Choroid plexus epithelial cell (primary cell): Measurements from ENCODE around the gene PUS10.
"Not testable (repeated sequence)": the region's sequence is repeated elsewhere in the genome, so short reads cannot be mapped to it uniquely, and the experiment has no call there.

Source experiments
- DNase-seq: peaks from one replicate; pipeline ENCODE4 v3.0.0-alpha.2; 2010; ENCODE audit warnings: low read depth
- H3K4me3 ChIP-seq: 2 replicates; pipeline ENCODE4 v1.5.1; 2011; ENCODE audit warnings: low read depth, mild to moderate bottlenecking, control low read depth, low read length, moderate library complexity
- TF ChIP-seq, protein P1 (sequence below): conservative IDR thresholded peaks from 2 replicates; pipeline ENCODE4 v1.5.1; 2011; ENCODE audit warnings: low read depth, mild to moderate bottlenecking, control low read depth, inconsistent platforms, low read length, moderate library complexity

PUS10 gene

GRCh38 chr2:61045226-61045625 lies 27.2 kb upstream of the PUS10 start:
- TF ChIP-seq, protein P1, sequence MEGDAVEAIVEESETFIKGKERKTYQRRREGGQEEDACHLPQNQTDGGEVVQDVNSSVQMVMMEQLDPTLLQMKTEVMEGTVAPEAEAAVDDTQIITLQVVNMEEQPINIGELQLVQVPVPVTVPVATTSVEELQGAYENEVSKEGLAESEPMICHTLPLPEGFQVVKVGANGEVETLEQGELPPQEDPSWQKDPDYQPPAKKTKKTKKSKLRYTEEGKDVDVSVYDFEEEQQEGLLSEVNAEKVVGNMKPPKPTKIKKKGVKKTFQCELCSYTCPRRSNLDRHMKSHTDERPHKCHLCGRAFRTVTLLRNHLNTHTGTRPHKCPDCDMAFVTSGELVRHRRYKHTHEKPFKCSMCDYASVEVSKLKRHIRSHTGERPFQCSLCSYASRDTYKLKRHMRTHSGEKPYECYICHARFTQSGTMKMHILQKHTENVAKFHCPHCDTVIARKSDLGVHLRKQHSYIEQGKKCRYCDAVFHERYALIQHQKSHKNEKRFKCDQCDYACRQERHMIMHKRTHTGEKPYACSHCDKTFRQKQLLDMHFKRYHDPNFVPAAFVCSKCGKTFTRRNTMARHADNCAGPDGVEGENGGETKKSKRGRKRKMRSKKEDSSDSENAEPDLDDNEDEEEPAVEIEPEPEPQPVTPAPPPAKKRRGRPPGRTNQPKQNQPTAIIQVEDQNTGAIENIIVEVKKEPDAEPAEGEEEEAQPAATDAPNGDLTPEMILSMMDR = no peak
- no peak overlapping the region for H3K4me3 ChIP-seq
- no peak for DNase-seq

- DNase-seq = no peak
- TF ChIP-seq, protein P1 = no peak
- no peak overlapping the region for H3K4me3 ChIP-seq
These were observed 26.6 kb upstream of the PUS10 start for GRCh38 chr2:61044636-61045035.

DNA sequence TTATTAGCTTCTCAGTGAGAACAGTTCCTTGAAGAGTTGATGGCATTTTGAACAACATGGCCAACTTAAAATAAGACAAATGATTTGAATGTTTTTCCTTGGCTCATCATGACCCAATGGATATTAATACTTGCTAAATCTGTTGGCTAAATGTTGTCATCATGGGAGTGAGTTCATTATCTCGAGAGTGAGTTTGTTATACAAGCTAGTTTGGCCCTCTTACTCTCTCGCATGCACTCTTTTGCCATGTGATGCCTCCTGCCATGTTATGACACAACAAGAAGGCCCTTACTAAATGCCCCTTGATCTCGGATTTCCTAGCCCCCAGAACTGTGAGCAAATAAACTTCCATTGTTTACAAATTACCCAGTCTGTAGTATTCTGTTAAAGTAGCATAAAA lies 24.8 kb upstream of the PUS10 start:
- H3K4me3 ChIP-seq = no peak overlapping the region
- no peak for DNase-seq
- TF ChIP-seq, protein P1 = no peak

- DNase-seq, H3K4me3 ChIP-seq: not testable (repeated sequence)
These were observed 18.6 kb upstream of the PUS10 start for GRCh38 chr2:61036643-61037042.

- not testable (repeated sequence) for H3K4me3 ChIP-seq, DNase-seq
These were observed 16.5 kb upstream of the PUS10 start for GRCh38 chr2:61034592-61034991.

GRCh38 chr2:61029533-61029932 lies 11.5 kb upstream of the PUS10 start:
- H3K4me3 ChIP-seq = no peak overlapping the region
- no peak for DNase-seq
- TF ChIP-seq, protein P1 = no peak

DNA sequence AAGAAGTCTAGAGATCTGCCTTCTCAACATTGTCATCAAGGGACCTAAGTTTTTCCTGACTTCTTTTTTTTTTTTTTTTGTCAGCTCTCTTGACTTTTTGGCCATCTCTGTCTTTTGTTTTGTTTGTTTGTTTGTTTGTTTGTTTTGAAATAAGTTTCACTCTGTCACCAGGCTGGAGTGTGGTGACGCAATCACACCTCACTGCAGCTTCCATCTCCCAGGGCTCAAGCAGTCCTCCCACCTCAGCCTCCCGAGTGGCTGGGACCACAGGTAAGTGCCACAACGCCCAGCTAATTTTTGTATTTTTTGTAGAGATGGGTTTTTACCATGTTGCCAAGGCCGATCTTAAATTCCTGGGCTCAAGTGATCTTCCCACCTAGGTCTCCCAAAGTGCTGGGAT lies 5.6 kb upstream of the PUS10 start:
- no peak for DNase-seq
- TF ChIP-seq, protein P1 = no peak
- no peak overlapping the region for H3K4me3 ChIP-seq

DNA sequence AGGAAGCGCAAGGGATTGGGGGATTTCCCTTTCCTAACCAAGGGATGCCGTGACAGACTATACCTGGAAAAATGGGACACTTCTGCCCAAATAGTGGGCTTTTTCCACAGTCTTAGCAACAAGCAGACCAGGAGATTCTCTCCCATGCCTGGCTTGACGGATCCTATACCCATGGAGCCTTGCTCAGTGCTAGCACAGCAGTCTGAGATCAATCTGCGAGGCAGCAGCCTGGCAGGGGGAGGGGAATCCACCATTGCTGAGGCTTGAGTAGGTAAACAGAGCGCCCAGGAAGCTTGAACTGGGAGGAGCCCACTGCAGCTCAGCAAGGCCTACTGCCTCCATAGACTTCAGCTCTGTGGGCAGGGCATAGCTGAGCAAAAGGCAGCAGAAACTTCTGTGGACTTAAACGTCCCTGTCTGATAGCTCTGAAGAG lies 3.2 kb upstream of the PUS10 start:
- H3K4me3 ChIP-seq = no peak overlapping the region
- no peak for DNase-seq
- TF ChIP-seq, protein P1 = no peak
